Upper lobe of right lung (tissue), 1 donor: Measurements from ENCODE around the gene GALNT2. TPM values are rescaled to one million over a fixed set of nuclear protein-coding genes. Genes with fewer than 3 reads are reported as not detected.

Experiments
- ATAC-seq: fragments of 200-7000 bp; cut with Tn5 transposase; one replicate; pipeline ENCODE4 v1.9.1; 2020; ENCODE audit warnings: mild to moderate bottlenecking, moderate library complexity
- DNase-seq: peaks from one replicate; pipeline ENCODE4 v3.0.0-alpha.2; 2020
- H3K27ac ChIP-seq: fragments of 200-600 bp; one replicate; pipeline ENCODE4 v1.8.0; 2022
- H3K27me3 ChIP-seq: fragments of 200-600 bp; one replicate; pipeline ENCODE4 v1.8.0; 2022; ENCODE audit warnings: mild to moderate bottlenecking
- H3K36me3 ChIP-seq: fragments of 200-600 bp; one replicate; pipeline ENCODE4 v1.8.0; 2022
- H3K4me1 ChIP-seq: fragments of 200-600 bp; one replicate; pipeline ENCODE4 v1.8.0; 2022
- H3K4me3 ChIP-seq: fragments of 200-600 bp; one replicate; pipeline ENCODE4 v1.8.0; 2022; ENCODE audit warnings: mild to moderate bottlenecking
- H3K9me3 ChIP-seq: fragments of 200-600 bp; one replicate; pipeline ENCODE4 v1.8.0; 2022
- CTCF ChIP-seq: fragments of 200-600 bp; IDR thresholded peaks from one replicate; pipeline ENCODE4 v1.8.0; 2022; ENCODE audit warnings: antibody characterized with exemption
- intact Hi-C: fragments of 100-400 bp; cut with DNase I; formaldehyde crosslinking; loops from one replicate; pipeline ENCODE4 v1.11.0; 2022
- total RNA-seq: library from RNA; stranded (reverse); fragmentation: NEBNext Ultra II Directional; extraction: Animal tissue kit (Norgen Biotek cat#: 25700); gene quantifications from one replicate; pipeline ENCODE4 v1.2.1, GENCODE V29; 2021
- donor health status: DM: no; HTN: yes; CAD: no; lungs with severe emphysema.

Gene GALNT2
- total RNA-seq, 1 donor from 2014 or later = 55.1 TPM

- DNase-seq = no peak
- Histone ChIP-seq H3K36me3 (no peaks in the 10 kb centered on the region), H3K9me3 (no peaks in the 10 kb centered on the region), H3K4me1 (no peaks in the 10 kb centered on the region), H3K27me3 (no peaks in the 10 kb centered on the region), H3K4me3 (no peak overlapping the region), H3K27ac (no peak overlapping the region)
- no peak for TF ChIP-seq CTCF
- no peak for ATAC-seq
- intact Hi-C loops = no loop called here
These were observed 236.0 kb downstream of the GALNT2 start for GRCh38 chr1:230303069-230303468.

GRCh38 chr1:230303822-230304221 is 236.8 kb downstream of the GALNT2 start:
- ATAC-seq (peak; percentile 13), DNase-seq (no peak)
- intact Hi-C loops = no loop called here

GRCh38 chr1:230306169-230306568 is 239.1 kb downstream of the GALNT2 start:
- H3K36me3 ChIP-seq = no peaks in the 10 kb centered on the region
- H3K4me1 ChIP-seq = no peaks in the 10 kb centered on the region
- no peak for TF ChIP-seq CTCF
- H3K27me3 ChIP-seq = no peaks in the 10 kb centered on the region
- no peaks in the 10 kb centered on the region for H3K9me3 ChIP-seq
- ATAC-seq (no peak), DNase-seq (no peak)
- no peak overlapping the region for H3K4me3 ChIP-seq
- no peak overlapping the region for H3K27ac ChIP-seq
- intact Hi-C loops = no loop called here

More at GRCh38 chr1:230303822-230304221, 236.8 kb downstream of the GALNT2 start:
- Histone ChIP-seq H3K4me3 (no peak overlapping the region), H3K4me1 (no peaks in the 10 kb centered on the region), H3K27ac (no peak overlapping the region), H3K27me3 (no peaks in the 10 kb centered on the region), H3K36me3 (no peaks in the 10 kb centered on the region), H3K9me3 (no peaks in the 10 kb centered on the region)
- no peak for TF ChIP-seq CTCF

GRCh38 chr1:230307213-230307612 is 240.2 kb downstream of the GALNT2 start:
- ATAC-seq (no peak), DNase-seq (no peak)
- Histone ChIP-seq H3K27ac (no peak overlapping the region), H3K4me1 (no peaks in the 10 kb centered on the region), H3K36me3 (no peaks in the 10 kb centered on the region), H3K4me3 (no peak overlapping the region), H3K27me3 (no peaks in the 10 kb centered on the region), H3K9me3 (no peaks in the 10 kb centered on the region)
- intact Hi-C loops = no loop called here
- TF ChIP-seq CTCF = no peak

- intact Hi-C loops = no loop called here
- Histone ChIP-seq H3K4me1 (no peaks in the 10 kb centered on the region), H3K4me3 (no peak overlapping the region), H3K27me3 (no peaks in the 10 kb centered on the region), H3K27ac (no peak overlapping the region), H3K9me3 (no peaks in the 10 kb centered on the region), H3K36me3 (no peaks in the 10 kb centered on the region)
- peak; percentile 56 for ATAC-seq
- no peak for TF ChIP-seq CTCF
- DNase-seq = peak; percentile 82
These were observed 241.0 kb downstream of the GALNT2 start for GRCh38 chr1:230308039-230308438.

GRCh38 chr1:230308821-230309220 is 241.8 kb downstream of the GALNT2 start:
- no peak for TF ChIP-seq CTCF
- intact Hi-C loops = no loop called here
- peak; percentile 61 for DNase-seq

More at GRCh38 chr1:230308821-230309220, 241.8 kb downstream of the GALNT2 start:
- Histone ChIP-seq H3K27ac (no peak overlapping the region), H3K4me1 (no peaks in the 10 kb centered on the region), H3K27me3 (no peaks in the 10 kb centered on the region), H3K4me3 (no peak overlapping the region), H3K36me3 (no peaks in the 10 kb centered on the region), H3K9me3 (no peaks in the 10 kb centered on the region)
- no peak for ATAC-seq
